NCI-H2081 (cell line): Measurements from ENCODE around the gene SPOCK1.

ENCODE experiments used
- DNase-seq, 2 experiments: peaks; one replicate each; lab custom pipeline; 2025; lab: John Stamatoyannopoulos, UW

The SPOCK1 gene

GRCh38 chr5:137148159-137148558 lies 351.0 kb downstream of the SPOCK1 start:
- DNase-seq = no peak

- DNase-seq = no peak
Observed at GRCh38 chr5:137147346-137147745, 351.8 kb downstream of the SPOCK1 start.

GRCh38 chr5:137146402-137146890 lies 352.7 kb downstream of the SPOCK1 start:
- no peak for DNase-seq

- no peak for DNase-seq
Observed at GRCh38 chr5:137145721-137146120, 353.4 kb downstream of the SPOCK1 start.

GRCh38 chr5:137144656-137145055 lies 354.5 kb downstream of the SPOCK1 start:
- no peak for DNase-seq

GRCh38 chr5:137142764-137143605 lies 356.1 kb downstream of the SPOCK1 start:
- no peak for DNase-seq

- no peak for DNase-seq
Observed at GRCh38 chr5:137142346-137142745, 356.8 kb downstream of the SPOCK1 start.

- DNase-seq = no peak
Observed at GRCh38 chr5:137141779-137142178, 357.3 kb downstream of the SPOCK1 start.

GRCh38 chr5:137136991-137137632 lies 362.0 kb downstream of the SPOCK1 start:
- DNase-seq = peak in 1 of 2 experiments; percentile 17

- no peak for DNase-seq
Observed at GRCh38 chr5:137134920-137135532, 364.1 kb downstream of the SPOCK1 start.

- no peak for DNase-seq
Observed at GRCh38 chr5:137129886-137130680, 369.0 kb downstream of the SPOCK1 start.

- DNase-seq = no peak
Observed at GRCh38 chr5:137128012-137128411, 371.1 kb downstream of the SPOCK1 start.

GRCh38 chr5:137126829-137127228 lies 372.3 kb downstream of the SPOCK1 start:
- DNase-seq = no peak

GRCh38 chr5:137122558-137122957 lies 376.6 kb downstream of the SPOCK1 start:
- DNase-seq = peak in 1 of 2 experiments; percentile 69

GRCh38 chr5:137122075-137122474 lies 377.1 kb downstream of the SPOCK1 start:
- peak; percentile 27 to 77 for DNase-seq

- DNase-seq = peak in 1 of 2 experiments; percentile 60
Observed at GRCh38 chr5:137119321-137119720, 379.8 kb downstream of the SPOCK1 start.

GRCh38 chr5:137118629-137119028 lies 380.5 kb downstream of the SPOCK1 start:
- DNase-seq = no peak

GRCh38 chr5:137115152-137115551 lies 384.0 kb downstream of the SPOCK1 start:
- DNase-seq = no peak

GRCh38 chr5:137114529-137114928 lies 384.6 kb downstream of the SPOCK1 start:
- DNase-seq = no peak

- no peak for DNase-seq
Observed at GRCh38 chr5:137113939-137114338, 385.2 kb downstream of the SPOCK1 start.

- no peak for DNase-seq
Observed at GRCh38 chr5:137113161-137113560, 386.0 kb downstream of the SPOCK1 start.
